ENCODE data around the gene TMC6. TPM values are rescaled to one million over a fixed set of nuclear protein-coding genes. Genes with fewer than 3 reads are reported as not detected.
"Not testable (repeated sequence)": the region's sequence is repeated elsewhere in the genome, so short reads cannot be mapped to it uniquely, and the experiment has no call there.

The TMC6 gene
- total RNA-seq, 1 donor: 5.2 TPM

GRCh38 chr17:78089576-78090281 is 38.8 kb downstream of the TMC6 start:
- DNase-seq (ENCODE audit: low read depth): peak; percentile 13
- no peak for TF ChIP-seq CTCF (IDR thresholded peaks at IDR 0.05; ENCODE audit: insufficient read depth, low read depth, low read length)
- H3K4me3 ChIP-seq (ENCODE audit: low read depth, low read length): no peak overlapping the region

GRCh38 chr17:78088529-78088928 is 40.0 kb downstream of the TMC6 start:
- no peak for DNase-seq (ENCODE audit: low read depth)
- TF ChIP-seq CTCF (IDR thresholded peaks at IDR 0.05; ENCODE audit: insufficient read depth, low read depth, low read length): no peak
- H3K4me3 ChIP-seq (ENCODE audit: low read depth, low read length): no peak overlapping the region

GRCh38 chr17:78086740-78087139 is 41.8 kb downstream of the TMC6 start:
- DNase-seq (ENCODE audit: low read depth): no peak
- H3K4me3 ChIP-seq (ENCODE audit: low read depth, low read length): no peak overlapping the region
- TF ChIP-seq CTCF (IDR thresholded peaks at IDR 0.05; ENCODE audit: insufficient read depth, low read depth, low read length): no peak

GRCh38 chr17:78082988-78083387 is 45.6 kb downstream of the TMC6 start:
- no peak for DNase-seq (ENCODE audit: low read depth)
- H3K4me3 ChIP-seq (ENCODE audit: low read depth, low read length): no peak overlapping the region
- TF ChIP-seq CTCF (IDR thresholded peaks at IDR 0.05; ENCODE audit: insufficient read depth, low read depth, low read length): no peak

- not testable (repeated sequence) for H3K4me3 ChIP-seq (ENCODE audit: low read depth, low read length)
- DNase-seq (ENCODE audit: low read depth): peak; percentile 39
These were observed 46.1 kb downstream of the TMC6 start for GRCh38 chr17:78082355-78082872.

GRCh38 chr17:78081551-78081950 is 47.0 kb downstream of the TMC6 start:
- DNase-seq (ENCODE audit: low read depth): no peak
- H3K4me3 ChIP-seq (ENCODE audit: low read depth, low read length): no peak overlapping the region
- no peak for TF ChIP-seq CTCF (IDR thresholded peaks at IDR 0.05; ENCODE audit: insufficient read depth, low read depth, low read length)

GRCh38 chr17:78079253-78079652 is 49.3 kb downstream of the TMC6 start:
- TF ChIP-seq CTCF (IDR thresholded peaks at IDR 0.05; ENCODE audit: insufficient read depth, low read depth, low read length): no peak
- DNase-seq (ENCODE audit: low read depth): no peak
- H3K4me3 ChIP-seq (ENCODE audit: low read depth, low read length): no peak overlapping the region
